Activated naive CD4-positive, alpha-beta T cell treated with anti-CD3 and anti-CD28 coated beads, Interleukin-2, amount 50 U/mL, for 24 hours (primary cell): ENCODE results near the gene MAL.
"Not testable (repeated sequence)": the region's sequence is repeated elsewhere in the genome, so short reads cannot be mapped to it uniquely, and the experiment has no call there.

Experiments used
- H3K27ac Mint-ChIP-seq: one replicate; pipeline ENCODE4 v1.8.0; 2021; ENCODE audit warnings: mild to moderate bottlenecking, mixed read lengths
- H3K27me3 Mint-ChIP-seq: one replicate; pipeline ENCODE4 v1.8.0; 2021; ENCODE audit warnings: mixed read lengths
- H3K36me3 Mint-ChIP-seq: one replicate; pipeline ENCODE4 v1.8.0; 2021; ENCODE audit warnings: mixed read lengths
- H3K4me1 Mint-ChIP-seq: one replicate; pipeline ENCODE4 v1.8.0; 2021; ENCODE audit warnings: mixed read lengths
- H3K4me3 Mint-ChIP-seq: one replicate; pipeline ENCODE4 v1.8.0; 2021; ENCODE audit warnings: mild to moderate bottlenecking, mixed read lengths
- H3K9me3 Mint-ChIP-seq: one replicate; pipeline ENCODE4 v1.8.0; 2021; ENCODE audit warnings: mixed read lengths

Gene MAL

DNA sequence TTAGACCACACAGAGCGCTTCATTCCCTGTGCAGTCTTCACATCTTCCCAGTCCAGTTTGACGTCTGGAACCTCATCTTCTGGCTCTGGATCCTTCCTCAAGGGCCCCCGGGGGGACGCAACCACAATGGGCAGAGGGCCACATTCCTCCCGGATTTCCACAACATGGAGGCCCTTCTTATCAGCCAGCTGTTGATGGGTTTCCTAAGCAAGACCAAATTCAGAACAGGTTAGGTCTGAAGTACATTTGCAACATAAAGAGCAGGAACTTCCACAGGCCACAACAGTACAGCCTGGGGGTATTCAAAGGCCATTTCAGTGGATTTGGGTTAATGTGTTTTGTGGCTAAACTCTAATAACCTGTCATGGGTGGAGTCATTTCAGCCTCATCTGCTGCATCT lies 61.9 kb downstream of the MAL start:
- Mint-ChIP-seq H3K36me3 (peaks cover 5% of the 10 kb centered on the region), H3K27me3 (no peaks in the 10 kb centered on the region), H3K27ac (no peak overlapping the region), H3K4me1 (no peaks in the 10 kb centered on the region), H3K4me3 (no peak overlapping the region), H3K9me3 (no peaks in the 10 kb centered on the region)

DNA sequence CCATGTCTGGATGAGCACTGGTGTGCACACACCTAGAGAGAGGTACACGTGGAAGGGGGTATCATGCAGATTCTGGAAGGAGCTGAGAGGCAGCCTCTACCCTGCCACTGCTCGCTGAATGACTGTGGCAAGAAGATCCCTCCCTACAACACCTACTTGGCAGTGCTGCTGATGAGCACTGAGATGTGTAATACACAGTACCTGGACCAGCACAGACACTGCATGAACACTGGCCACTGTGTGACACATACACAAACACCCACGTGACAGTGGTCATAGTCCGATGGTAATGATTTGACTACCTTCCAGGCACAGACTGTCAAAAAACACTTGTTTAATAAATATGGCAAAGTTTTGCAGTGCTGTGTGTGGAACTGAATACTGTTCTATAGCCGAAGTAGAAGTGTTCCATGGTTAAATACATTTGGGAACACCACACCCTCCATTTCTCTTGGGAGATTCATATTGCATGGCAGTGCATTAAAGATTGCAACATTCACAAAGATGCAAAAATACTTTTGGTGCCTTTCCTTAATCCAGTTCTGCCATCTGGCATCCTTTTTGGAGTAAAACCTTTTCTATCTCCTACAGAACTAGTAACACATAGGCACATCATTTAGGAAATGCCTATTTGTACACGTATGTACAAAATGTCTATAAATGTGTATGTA lies 66.5 kb downstream of the MAL start:
- H3K36me3 Mint-ChIP-seq: peaks cover 17% of the 10 kb centered on the region
- no peak overlapping the region for H3K4me3 Mint-ChIP-seq
- H3K4me1 Mint-ChIP-seq: peaks cover 32% of the 10 kb centered on the region

DNA sequence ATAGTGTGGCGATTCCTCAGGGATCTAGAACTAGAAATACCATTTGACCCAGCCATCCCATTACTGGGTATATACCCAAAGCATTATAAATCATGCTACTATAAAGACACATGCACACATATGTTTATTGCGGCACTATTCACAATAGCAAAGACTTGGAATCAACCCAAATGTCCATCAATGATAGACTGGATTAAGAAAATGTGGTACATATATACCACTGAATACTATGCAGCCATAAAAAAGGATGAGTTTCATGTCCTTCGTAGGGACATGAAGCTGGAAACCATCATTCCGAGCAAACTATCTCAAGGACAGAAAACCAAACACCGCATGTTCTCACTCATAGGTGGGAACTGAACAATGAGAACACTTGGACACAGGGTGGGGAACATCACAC lies 72.8 kb downstream of the MAL start:
- H3K27ac Mint-ChIP-seq, H3K27me3 Mint-ChIP-seq, H3K9me3 Mint-ChIP-seq, H3K4me3 Mint-ChIP-seq: not testable (repeated sequence)
- H3K36me3 Mint-ChIP-seq: peaks cover 34% of the 10 kb centered on the region
- H3K4me1 Mint-ChIP-seq: peaks cover 34% of the 10 kb centered on the region

More for the DNA sequence above, 66.5 kb downstream of the MAL start:
- no peaks in the 10 kb centered on the region for H3K27me3 Mint-ChIP-seq
- no peaks in the 10 kb centered on the region for H3K9me3 Mint-ChIP-seq
- H3K27ac Mint-ChIP-seq: no peak overlapping the region

DNA sequence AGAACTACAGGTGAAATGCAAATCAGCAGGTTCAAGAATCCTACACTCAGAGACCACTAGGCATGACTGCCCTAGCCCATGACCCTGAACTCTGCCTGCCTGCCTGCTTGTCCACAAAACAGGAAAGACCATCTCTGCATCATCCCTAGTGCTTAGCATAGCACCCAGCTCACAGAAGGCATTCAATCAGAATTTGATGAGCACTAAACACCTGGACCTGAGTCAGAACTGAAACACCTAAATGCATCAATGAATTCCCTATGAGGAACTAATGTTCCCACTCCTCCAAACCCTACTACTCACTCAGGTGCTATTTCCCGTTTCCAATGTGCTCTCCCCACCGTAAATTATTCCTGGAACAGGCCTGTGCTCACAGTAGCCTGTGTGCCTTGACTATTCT lies 74.4 kb downstream of the MAL start:
- no peak overlapping the region for H3K4me3 Mint-ChIP-seq
- no peak overlapping the region for H3K27ac Mint-ChIP-seq
- peaks cover 32% of the 10 kb centered on the region for H3K36me3 Mint-ChIP-seq
- H3K4me1 Mint-ChIP-seq: peaks cover 24% of the 10 kb centered on the region
- H3K9me3 Mint-ChIP-seq: no peaks in the 10 kb centered on the region
- no peaks in the 10 kb centered on the region for H3K27me3 Mint-ChIP-seq
